PC-9 (cell line): ENCODE data around the gene CST6. TPM values are rescaled to one million over a fixed set of nuclear protein-coding genes. Genes with fewer than 3 reads are reported as not detected.

Experiments
- BruUV-seq: library from RNA; stranded (reverse); fragments of 400-500 nt; replicated peaks from 2 replicates; lab custom pipeline; 2021; lab: Mats Ljungman, UMichigan
- CTCF ChIA-PET: fragments of 300-600 bp; sonication (Branson Sonifier 250); formaldehyde crosslinking; loops from one replicate; lab custom pipeline; 2022; ENCODE audit warnings: antibody characterized with exemption; lab: Charles Lee
- POLR2A ChIA-PET: fragments of 300-600 bp; sonication (Branson Sonifier 250); formaldehyde crosslinking; loops from one replicate; lab custom pipeline; 2022; ENCODE audit warnings: antibody characterized with exemption; ENCODE audit not compliant: unreplicated experiment; lab: Charles Lee
- DNase-seq, 2 experiments: peaks; one replicate each; pipeline versions ENCODE4 v3.0.0 to v3.0.0-alpha.2; 2015 to 2022; ENCODE audit warnings: mixed read lengths in 1 of 2
- H2AFZ ChIP-seq: fragments of 200-600 bp; sonication (generic); 2 replicates; pipeline ENCODE4 v1.8.1; 2017; ENCODE audit warnings: antibody characterized with exemption
- H3F3A ChIP-seq: fragments of 200-600 bp; sonication (generic); 2 replicates; pipeline ENCODE4 v1.8.1; 2017; ENCODE audit warnings: antibody characterized with exemption, mild to moderate bottlenecking, low read depth; ENCODE audit not compliant: insufficient read depth
- H3K27ac ChIP-seq: fragments of 200-600 bp; sonication (generic); 2 replicates; pipeline ENCODE4 v1.6.1; 2016; ENCODE audit warnings: mixed run types
- H3K27me3 ChIP-seq: fragments of 200-600 bp; sonication (generic); 2 replicates; pipeline ENCODE4 v1.6.1; 2016; ENCODE audit warnings: low read depth, mixed run types; ENCODE audit not compliant: insufficient read depth
- H3K36me3 ChIP-seq: fragments of 200-600 bp; sonication (generic); 2 replicates; pipeline ENCODE4 v1.6.1; 2016; ENCODE audit warnings: low read depth, mixed run types
- H3K4me1 ChIP-seq: fragments of 200-600 bp; sonication (generic); replicated peaks from 2 replicates; pipeline ENCODE4 v1.6.1; 2016; ENCODE audit warnings: mixed run types; ENCODE audit not compliant: insufficient read depth
- H3K4me2 ChIP-seq: fragments of 200-600 bp; sonication (generic); 2 replicates; pipeline ENCODE4 v1.6.1; 2017; ENCODE audit warnings: mixed run types
- H3K4me3 ChIP-seq: fragments of 200-600 bp; sonication (generic); 2 replicates; pipeline ENCODE4 v1.6.1; 2016; ENCODE audit warnings: mixed run types
- H3K79me2 ChIP-seq: fragments of 200-600 bp; sonication (generic); 2 replicates; pipeline ENCODE4 v1.6.1; 2017; ENCODE audit warnings: low read depth, mixed run types
- H3K9me2 ChIP-seq: fragments of 200-600 bp; sonication (generic); 2 replicates; pipeline ENCODE4 v1.8.1; 2017; ENCODE audit warnings: mild to moderate bottlenecking; ENCODE audit not compliant: insufficient read depth
- H3K9me3 ChIP-seq: fragments of 200-600 bp; sonication (generic); 2 replicates; pipeline ENCODE4 v1.8.1; 2016; ENCODE audit warnings: low read depth; ENCODE audit not compliant: insufficient read depth
- H4K20me1 ChIP-seq: fragments of 200-600 bp; sonication (generic); 2 replicates; pipeline ENCODE4 v1.8.1; 2017; ENCODE audit not compliant: insufficient read depth
- CTCF ChIP-seq: fragments of 200-600 bp; sonication (generic); conservative IDR thresholded peaks from 2 replicates; pipeline ENCODE4 v1.6.1; 2017; ENCODE audit warnings: mixed run types, antibody characterized with exemption, mild to moderate bottlenecking, moderate library complexity
- EZH2 ChIP-seq: fragments of 200-600 bp; sonication (generic); IDR thresholded peaks from 2 replicates; pipeline ENCODE4 v1.8.0; 2017; ENCODE audit warnings: antibody characterized with exemption, low read depth
- intact Hi-C: fragments of 100-400 bp; cut with micrococcal nuclease; formaldehyde crosslinking; loops from one replicate; pipeline ENCODE4 v1.10.0; 2022; ENCODE audit not compliant: unreplicated experiment
- total RNA-seq: library from RNA; stranded (reverse); gene quantifications from 2 replicates; pipeline ENCODE4 v1.2.3, GENCODE V29; 2021

CST6 gene
- total RNA-seq, 1 experiment from 2014 or later: 52.0 TPM

DNA sequence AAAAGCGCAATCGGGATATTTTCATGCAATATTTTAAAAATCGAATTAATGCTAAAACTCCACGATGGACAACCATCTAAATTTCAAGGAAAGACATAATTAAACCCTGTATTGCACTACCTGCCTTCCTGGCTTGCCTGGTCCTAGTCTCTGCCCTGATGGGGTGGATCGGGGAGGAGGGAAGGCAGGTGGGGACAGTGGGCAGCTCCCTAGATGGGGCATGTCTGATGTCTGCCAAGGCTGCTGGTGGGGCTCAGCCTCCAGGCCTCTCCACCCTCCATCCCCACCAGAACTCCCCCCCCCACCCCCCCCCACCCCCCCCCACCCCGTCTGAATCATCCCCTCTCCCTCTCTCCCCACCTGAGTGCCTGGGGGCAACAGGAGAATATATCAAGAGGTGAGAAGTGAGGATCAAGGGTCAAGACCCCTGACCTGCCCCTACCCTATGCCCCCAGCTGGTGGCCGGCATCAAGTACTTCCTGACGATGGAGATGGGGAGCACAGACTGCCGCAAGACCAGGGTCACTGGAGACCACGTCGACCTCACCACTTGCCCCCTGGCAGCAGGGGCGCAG is 650 bp downstream of the CST6 start:
- intact Hi-C loops: loop anchor here (2.0 to 5.0 kb wide), 5 partner anchors 40 to 455 kb away; partner anchors contain the start of genes FAM89B, LTBP3, RAB1B and SF3B2
- Histone ChIP-seq H3K4me1 (peaks cover 69% of the 10 kb centered on the region), H4K20me1 (no peaks in the 10 kb centered on the region), H3K36me3 (no peaks in the 10 kb centered on the region), H3K4me3 (peak overlapping the region; percentile 52), H2AFZ (peak overlapping the region; percentile 68; the same call in 1 of the 2 replicates), H3F3A (peaks cover 60% of the 10 kb centered on the region), H3K27me3 (no peaks in the 10 kb centered on the region), H3K79me2 (0 out of 2 replicates have a peak, but pooled peaks cover 4% of the 10 kb centered on the region), H3K9me3 (no peaks in the 10 kb centered on the region), H3K9me2 (no peaks in the 10 kb centered on the region), H3K27ac (peak overlapping the region; percentile 66), H3K4me2 (peak overlapping the region; percentile 75)
- ChIA-PET POLR2A (interaction anchor here (0.6 to 0.7 kb wide), 2 partner anchors 25 to 112 kb away, joined by 3 read pairs; no protein-coding TSS in a partner anchor), CTCF (interaction anchor here (0.7 to 0.8 kb wide), 2 partner anchors 10 to 35 kb away, joined by 3 read pairs; no protein-coding TSS in a partner anchor)
- DNase-seq: peak in 1 of 2 experiments; percentile 55
- TF ChIP-seq CTCF (no peak), EZH2 (no peak)
- no TSS peak for BruUV-seq

- H3K9me2 ChIP-seq: no peaks in the 10 kb centered on the region
- H3K4me2 ChIP-seq: peak overlapping the region; percentile 75
- intact Hi-C loops: loop anchor here (1.0 to 5.0 kb wide), 6 partner anchors 11 to 456 kb away; partner anchors contain the start of genes BANF1, EIF1AD, FAM89B and LTBP3
- peak overlapping the region; percentile 1; the same call in 1 of the 2 replicates for H3K4me3 ChIP-seq
- H3K9me3 ChIP-seq: no peaks in the 10 kb centered on the region
- H3K27me3 ChIP-seq: no peaks in the 10 kb centered on the region
- POLR2A ChIA-PET: interaction anchor here (0.6 to 0.7 kb wide), 3 partner anchors 12 to 113 kb away, joined by 3 to 29 read pairs (median 3); no protein-coding TSS in a partner anchor
- peaks cover 68% of the 10 kb centered on the region for H3K4me1 ChIP-seq
- H2AFZ ChIP-seq: no peak overlapping the region
- H3K79me2 ChIP-seq: 0 out of 2 replicates have a peak, but pooled peaks cover 4% of the 10 kb centered on the region
- H4K20me1 ChIP-seq: no peaks in the 10 kb centered on the region
- DNase-seq: peak; percentile 97 to 100
- H3F3A ChIP-seq: peaks cover 53% of the 10 kb centered on the region
- peak overlapping the region; percentile 43 for H3K27ac ChIP-seq
- TSS peak; percentile 12 for BruUV-seq
- CTCF ChIA-PET: interaction anchor here (0.6 to 0.8 kb wide), 3 partner anchors 9 to 35 kb away, joined by 3 to 6 read pairs (median 3); no protein-coding TSS in a partner anchor
- TF ChIP-seq EZH2: no peak
- no peaks in the 10 kb centered on the region for H3K36me3 ChIP-seq
Observed at GRCh38 chr11:66012946-66013761, 1.3 kb downstream of the CST6 start.

GRCh38 chr11:66013762-66014100 is 1.9 kb downstream of the CST6 start:
- Histone ChIP-seq H3K27me3 (no peaks in the 10 kb centered on the region), H4K20me1 (no peaks in the 10 kb centered on the region), H3K9me2 (no peaks in the 10 kb centered on the region), H3K36me3 (no peaks in the 10 kb centered on the region), H3F3A (peaks cover 47% of the 10 kb centered on the region), H3K79me2 (0 out of 2 replicates have a peak, but pooled peaks cover 4% of the 10 kb centered on the region), H3K4me3 (no peak overlapping the region), H3K9me3 (no peaks in the 10 kb centered on the region), H3K27ac (peak overlapping the region; percentile 43), H3K4me1 (peaks cover 62% of the 10 kb centered on the region), H3K4me2 (peak overlapping the region; percentile 75), H2AFZ (no peak overlapping the region)
- POLR2A ChIA-PET: no interaction called here
- intact Hi-C loops: loop anchor here (1.0 to 5.0 kb wide), 6 partner anchors 11 to 456 kb away; partner anchors contain the start of genes BANF1, EIF1AD, FAM89B and LTBP3
- DNase-seq: no peak
- BruUV-seq: no TSS peak
- no peak for TF ChIP-seq EZH2
- CTCF ChIA-PET: no interaction called here
